Stimulated activated naive B cell treated with anti-CD40 and anti-IgM and Interleukin-4, amounts not matched to agents 10 μg/mL and 1 μg/mL and 100 μg/mL, for 72 hours (primary cell): Measurements from ENCODE around the gene PLXNA2.
A peak's percentile ranks its signal among the peaks of the same experiment; 100 is the strongest.

ENCODE experiments used
- ATAC-seq, 2 donors: fragments of 150-1000 bp; cut with Tn5 transposase; replicated peaks; 2 replicates each; pipeline ENCODE4 v1.10.0; 2021; ENCODE audit warnings: moderate library complexity in 1 of 2
- DNase-seq: peaks from one replicate; pipeline ENCODE4 v3.0.0; 2021
- H3K27ac Mint-ChIP-seq: one replicate; pipeline ENCODE4 v1.8.0; 2022; ENCODE audit warnings: mild to moderate bottlenecking, mixed read lengths
- H3K27me3 Mint-ChIP-seq, 2 donors: one replicate each; pipeline ENCODE4 v1.8.0; 2022; ENCODE audit warnings: mixed read lengths in 2 of 2
- H3K36me3 Mint-ChIP-seq, 2 donors: one replicate each; pipeline ENCODE4 v1.8.0; 2022; ENCODE audit warnings: mixed read lengths in 2 of 2, mild to moderate bottlenecking in 1 of 2
- H3K4me1 Mint-ChIP-seq, 2 donors: one replicate each; pipeline ENCODE4 v1.8.0; 2022; ENCODE audit warnings: mixed read lengths in 2 of 2, mild to moderate bottlenecking in 1 of 2
- H3K4me3 Mint-ChIP-seq, 2 donors: one replicate each; pipeline ENCODE4 v1.8.0; 2022; ENCODE audit warnings: mild to moderate bottlenecking in 2 of 2, mixed read lengths in 2 of 2, moderate library complexity in 1 of 2
- H3K9me3 Mint-ChIP-seq, 2 donors: one replicate each; pipeline ENCODE4 v1.8.0; 2022; ENCODE audit warnings: mixed read lengths in 2 of 2, mild to moderate bottlenecking in 1 of 2

PLXNA2 gene

DNA sequence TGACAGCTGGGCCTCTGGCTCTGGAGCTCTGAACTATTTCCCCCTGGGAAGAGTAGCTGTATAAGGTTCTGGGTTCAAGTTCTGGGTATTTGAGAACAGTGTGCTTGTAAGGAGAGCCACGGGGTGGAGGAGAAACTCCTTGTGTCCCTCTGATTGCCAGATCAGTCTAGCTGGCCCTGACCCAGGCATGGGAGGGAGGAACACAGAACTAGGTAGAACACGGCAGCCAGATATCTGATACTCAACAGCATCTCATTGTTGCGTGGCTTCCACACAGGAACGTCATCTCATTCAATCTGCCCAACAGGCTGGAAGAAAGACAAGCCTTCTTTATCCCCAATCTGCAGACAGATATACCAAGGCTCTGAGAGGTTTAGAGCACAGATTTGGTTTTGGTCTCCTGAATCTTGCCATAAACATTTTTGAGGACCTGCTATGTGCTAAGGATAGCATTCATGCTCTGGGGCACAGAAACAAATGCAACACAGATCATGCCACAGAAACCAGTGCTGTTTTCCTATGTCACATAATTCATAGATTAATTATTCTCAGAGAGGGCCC lies 83.8 kb downstream of the PLXNA2 start:
- no peak overlapping the region for H3K27ac Mint-ChIP-seq
- DNase-seq (no peak), ATAC-seq (no peak)
- peaks cover 25 to 29% of the 10 kb centered on the region in 2 donors for H3K27me3 Mint-ChIP-seq
- H3K9me3 Mint-ChIP-seq = no peaks in the 10 kb centered on the region
- H3K4me1 Mint-ChIP-seq = peaks cover 5 to 7% of the 10 kb centered on the region in 2 donors
- no peak overlapping the region for H3K4me3 Mint-ChIP-seq
- H3K36me3 Mint-ChIP-seq = no peaks in the 10 kb centered on the region

DNA sequence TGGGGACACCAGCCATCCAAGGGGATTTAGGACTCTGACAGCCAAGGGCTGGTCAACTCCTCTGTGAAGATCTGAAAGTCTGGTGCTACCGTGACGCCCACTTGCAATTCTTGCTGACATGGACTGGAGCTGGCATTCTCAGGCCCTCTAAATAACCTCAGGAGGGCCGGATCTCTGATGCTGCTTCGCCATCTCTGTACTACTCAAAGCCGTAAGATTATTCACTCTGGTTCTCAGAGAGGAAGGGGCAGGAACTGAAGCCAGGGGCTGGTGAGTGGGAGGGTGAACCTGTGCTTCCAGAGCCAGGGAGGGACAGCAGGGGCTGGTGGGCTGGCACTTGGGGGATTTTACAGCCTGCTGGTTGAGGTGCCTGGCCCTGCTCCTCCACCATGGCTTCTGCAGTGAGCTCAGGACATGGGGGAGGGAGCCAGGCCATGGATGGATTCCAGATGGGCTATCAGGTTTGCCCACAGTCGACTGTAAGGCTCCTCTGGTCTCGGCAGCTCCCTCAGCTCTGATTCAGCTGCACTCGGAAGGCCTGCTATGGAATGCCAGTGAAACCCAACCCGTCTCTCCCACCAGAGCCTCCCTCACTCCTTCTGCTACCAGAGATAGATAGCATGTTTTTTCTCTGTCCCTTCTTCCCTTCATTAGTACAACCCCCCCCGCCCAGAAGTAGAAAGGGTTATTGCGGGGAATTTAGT lies 84.5 kb downstream of the PLXNA2 start:
- DNase-seq (no peak), ATAC-seq (peak; percentile 29 to 45)
- Mint-ChIP-seq H3K9me3 (no peaks in the 10 kb centered on the region), H3K36me3 (no peaks in the 10 kb centered on the region), H3K4me1 (peaks cover 5 to 7% of the 10 kb centered on the region in 2 donors), H3K27ac (no peak overlapping the region), H3K4me3 (no peak overlapping the region), H3K27me3 (peaks cover 19 to 23% of the 10 kb centered on the region in 2 donors)

DNA sequence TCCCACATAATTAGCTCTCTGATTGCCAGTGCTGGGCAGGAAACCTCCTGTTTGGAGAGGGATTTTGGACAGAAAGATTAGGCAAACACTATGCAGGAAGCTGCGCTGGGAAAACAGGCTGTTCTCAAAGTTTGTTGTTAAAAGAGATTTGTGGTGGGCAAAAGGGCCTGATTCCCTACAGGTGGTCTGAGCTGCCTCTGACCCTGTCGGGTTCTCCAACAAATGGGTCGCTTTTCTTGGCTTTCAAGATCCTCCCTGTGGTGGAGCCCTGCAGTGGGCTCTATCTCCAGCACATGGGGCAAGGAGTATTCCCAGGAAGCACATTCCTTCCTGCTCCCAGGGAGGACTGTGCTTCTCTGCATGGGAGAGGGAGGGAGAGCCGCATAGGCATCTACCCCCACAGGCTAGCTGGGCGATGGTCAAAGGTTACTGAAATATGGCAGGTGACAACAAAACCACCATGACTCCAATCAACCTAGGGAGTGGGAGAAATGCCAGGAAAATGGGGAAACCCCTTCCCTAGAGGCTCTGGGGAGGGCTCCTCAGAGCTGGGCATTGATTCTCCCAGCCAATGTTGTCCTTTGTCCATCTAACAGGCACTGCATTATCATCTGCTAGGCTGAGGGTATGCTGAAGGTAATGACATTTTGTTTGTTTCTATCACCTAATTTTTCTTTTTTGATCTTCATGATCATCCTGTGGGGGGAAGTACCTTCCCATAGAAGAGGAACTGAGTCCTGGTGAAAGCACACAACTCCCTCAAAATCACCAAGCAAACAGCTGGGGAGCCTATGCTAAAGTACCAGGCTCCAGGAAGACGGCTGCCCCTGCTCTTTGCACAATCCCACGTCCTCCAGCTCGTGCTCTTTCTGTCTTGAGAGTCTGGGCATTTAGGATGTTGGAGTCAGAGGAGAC lies 85.3 kb downstream of the PLXNA2 start:
- Mint-ChIP-seq H3K9me3 (no peaks in the 10 kb centered on the region), H3K4me3 (no peak overlapping the region), H3K27ac (no peak overlapping the region), H3K27me3 (peaks cover 11 to 17% of the 10 kb centered on the region in 2 donors), H3K4me1 (peaks cover 5 to 7% of the 10 kb centered on the region in 2 donors), H3K36me3 (no peaks in the 10 kb centered on the region)
- DNase-seq (no peak), ATAC-seq (peak; percentile 68 to 81)

DNA sequence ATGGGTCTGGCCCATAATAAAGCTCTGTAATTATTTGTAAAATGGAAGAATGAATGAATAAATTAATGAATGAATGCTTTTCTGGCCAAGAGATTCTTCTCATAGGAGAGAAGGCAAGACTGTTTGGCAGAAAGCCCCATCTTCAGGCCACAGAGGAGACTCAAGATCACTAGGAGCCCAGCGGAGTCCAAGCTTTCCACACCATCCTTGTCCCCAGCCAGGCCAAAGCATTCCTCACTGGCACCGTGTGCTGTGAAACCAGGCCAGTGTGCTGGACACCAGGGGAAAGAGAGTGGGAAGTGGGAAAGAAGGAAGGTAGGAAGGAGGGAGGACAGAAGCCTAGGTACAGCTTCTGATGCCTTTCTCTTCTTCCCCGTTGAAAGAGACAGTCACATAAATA lies 86.4 kb downstream of the PLXNA2 start:
- H3K9me3 Mint-ChIP-seq = no peaks in the 10 kb centered on the region
- no peak overlapping the region for H3K4me3 Mint-ChIP-seq
- no peak for ATAC-seq
- H3K4me1 Mint-ChIP-seq = peaks cover 5 to 7% of the 10 kb centered on the region in 2 donors
- H3K27ac Mint-ChIP-seq = no peak overlapping the region
- no peak for DNase-seq
- H3K36me3 Mint-ChIP-seq = no peaks in the 10 kb centered on the region
- H3K27me3 Mint-ChIP-seq = peaks cover 3 to 7% of the 10 kb centered on the region in 2 donors

DNA sequence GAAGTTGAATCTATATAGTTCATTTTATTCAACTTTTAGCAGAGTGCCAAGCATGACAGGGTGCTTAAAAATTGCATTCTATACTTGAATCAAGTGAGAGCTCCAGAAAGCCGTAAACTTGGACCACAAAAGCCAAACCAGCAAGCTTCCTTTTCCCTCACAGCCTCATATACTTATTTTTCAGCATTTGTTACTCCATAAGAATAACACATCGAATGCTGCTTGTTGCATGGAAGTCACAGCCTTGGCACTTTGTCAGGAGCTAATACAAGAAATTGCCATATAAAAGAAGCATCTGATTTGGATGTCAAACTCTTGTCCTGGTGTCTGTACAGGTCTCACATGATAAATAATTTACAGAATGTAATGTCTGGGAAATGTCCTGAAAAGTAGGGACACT lies 87.4 kb downstream of the PLXNA2 start:
- DNase-seq (no peak), ATAC-seq (no peak)
- H3K4me3 Mint-ChIP-seq = no peak overlapping the region
- peaks cover 5 to 7% of the 10 kb centered on the region in 2 donors for H3K4me1 Mint-ChIP-seq
- H3K27ac Mint-ChIP-seq = no peak overlapping the region
- H3K36me3 Mint-ChIP-seq = no peaks in the 10 kb centered on the region
- peaks cover 0 to 5% of the 10 kb centered on the region in 2 donors for H3K27me3 Mint-ChIP-seq
- H3K9me3 Mint-ChIP-seq = no peaks in the 10 kb centered on the region

DNA sequence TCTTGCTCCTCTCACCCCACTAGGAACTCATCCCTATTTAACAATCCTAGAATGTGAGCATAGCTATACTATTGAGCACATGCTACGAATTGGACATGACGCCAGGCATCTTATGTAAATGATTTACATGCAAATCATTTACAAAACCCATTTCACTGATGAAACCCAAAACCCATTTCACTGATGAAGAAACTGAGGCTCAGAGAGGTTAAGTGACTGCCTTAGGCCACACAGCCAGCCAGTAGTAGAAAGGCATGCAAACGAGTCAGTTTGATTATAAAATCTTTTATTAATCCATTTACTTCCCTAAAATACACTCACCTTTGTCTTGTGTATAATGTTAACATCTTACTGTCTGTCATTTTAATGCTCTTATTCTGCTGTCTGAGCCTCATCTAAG lies 87.9 kb downstream of the PLXNA2 start:
- Mint-ChIP-seq H3K27ac (no peak overlapping the region), H3K4me1 (peaks cover 5 to 7% of the 10 kb centered on the region in 2 donors), H3K9me3 (no peaks in the 10 kb centered on the region), H3K27me3 (peaks cover 0 to 5% of the 10 kb centered on the region in 2 donors), H3K36me3 (no peaks in the 10 kb centered on the region), H3K4me3 (no peak overlapping the region)
- ATAC-seq (no peak), DNase-seq (no peak)

DNA sequence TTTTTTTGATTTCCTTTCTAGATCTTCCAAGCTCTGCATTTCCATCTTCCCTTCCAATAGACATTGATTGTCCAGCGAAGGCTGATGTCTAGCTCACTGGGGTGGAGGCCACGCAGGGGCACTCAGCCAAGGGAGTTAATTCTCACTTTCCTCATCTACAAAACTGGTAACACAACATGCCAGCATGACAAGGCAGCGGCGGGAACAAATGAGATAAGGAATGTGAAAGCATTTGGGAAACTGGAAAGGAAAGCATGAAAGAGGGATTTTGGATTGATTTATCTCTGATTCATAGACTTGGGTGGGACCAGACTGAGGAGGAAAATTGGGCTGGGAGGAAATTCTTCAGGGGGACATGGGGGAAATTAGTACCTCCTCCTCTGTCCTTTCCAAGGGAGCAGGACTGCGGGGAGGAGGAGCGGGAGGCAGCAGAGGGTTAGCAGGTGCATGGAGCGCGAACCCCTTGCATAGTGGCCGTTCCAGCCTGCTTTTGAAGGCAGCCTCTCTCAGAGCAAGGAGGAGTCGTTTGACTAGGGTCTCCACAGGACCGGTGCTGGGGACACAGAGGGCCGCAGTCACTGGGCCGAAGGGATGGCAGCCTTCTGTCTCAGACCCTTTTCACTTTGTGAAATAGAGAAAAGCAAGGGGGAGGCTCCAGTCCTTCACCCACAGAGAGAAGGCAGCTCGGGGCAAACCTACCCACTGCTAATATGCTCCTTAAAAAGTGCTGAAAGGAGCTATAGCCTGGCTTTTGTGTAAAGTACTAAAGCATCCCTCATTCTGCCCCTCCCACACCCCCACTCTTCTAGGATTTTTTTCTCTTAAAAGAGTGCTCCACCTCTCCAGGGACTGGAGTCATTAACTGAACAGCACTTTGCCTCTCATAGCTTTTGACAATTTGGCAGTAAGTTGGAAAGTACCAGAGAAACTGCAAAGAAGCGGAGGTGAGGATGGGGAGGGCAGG lies 89.2 kb downstream of the PLXNA2 start:
- no peak for ATAC-seq
- H3K27ac Mint-ChIP-seq = no peak overlapping the region
- H3K36me3 Mint-ChIP-seq = no peaks in the 10 kb centered on the region

DNA sequence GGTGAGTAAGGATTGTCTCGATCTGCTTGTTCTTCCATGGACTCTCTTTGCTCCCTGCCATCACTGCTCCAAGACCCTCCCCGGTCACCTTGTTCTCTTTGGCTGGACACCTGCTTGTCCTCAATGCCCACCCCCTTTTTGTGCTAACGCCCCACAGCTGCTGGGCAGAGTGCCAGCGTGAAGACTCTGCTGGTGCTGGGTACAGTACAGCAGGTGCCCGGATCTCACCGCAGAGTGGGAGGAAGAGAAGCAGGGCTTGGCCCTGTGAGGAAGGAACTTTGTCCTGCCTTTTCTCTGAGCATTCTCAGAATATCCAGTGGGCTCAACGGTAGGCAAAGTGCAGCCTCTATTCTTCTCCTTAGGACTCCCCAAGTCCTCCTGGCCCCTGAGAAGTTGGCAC lies 90.1 kb downstream of the PLXNA2 start:
- Mint-ChIP-seq H3K27ac (no peak overlapping the region), H3K9me3 (no peaks in the 10 kb centered on the region), H3K36me3 (no peaks in the 10 kb centered on the region), H3K4me1 (peaks cover 0 to under 1% of the 10 kb centered on the region in 2 donors), H3K27me3 (no peaks in the 10 kb centered on the region), H3K4me3 (no peak overlapping the region)
- no peak for ATAC-seq
- DNase-seq = no peak

More for the DNA sequence above, 89.2 kb downstream of the PLXNA2 start:
- Mint-ChIP-seq H3K4me1 (peaks cover 5 to 7% of the 10 kb centered on the region in 2 donors), H3K27me3 (peaks cover 0 to 5% of the 10 kb centered on the region in 2 donors), H3K4me3 (no peak overlapping the region), H3K9me3 (no peaks in the 10 kb centered on the region)
- DNase-seq = no peak

DNA sequence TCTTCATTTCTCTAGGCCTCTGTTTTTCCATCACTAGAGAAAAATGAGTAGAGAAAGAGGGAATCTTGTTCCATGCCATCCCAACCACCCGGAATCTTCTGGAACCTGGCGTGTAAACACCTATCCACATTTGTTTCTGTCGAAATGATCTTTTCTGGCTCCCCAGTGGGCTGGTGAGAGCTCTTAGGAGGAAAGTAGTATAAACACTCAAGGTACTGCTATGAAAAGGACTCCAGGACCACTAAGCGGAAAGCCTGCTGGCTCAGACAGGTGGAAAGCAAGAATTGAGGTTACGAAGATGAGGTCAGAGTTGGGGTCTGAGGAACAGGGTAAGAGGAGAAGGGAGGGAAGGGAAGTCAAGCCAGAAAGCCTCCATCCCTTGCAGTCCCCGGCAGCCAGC lies 90.8 kb downstream of the PLXNA2 start:
- Mint-ChIP-seq H3K27ac (no peak overlapping the region), H3K9me3 (no peaks in the 10 kb centered on the region), H3K36me3 (no peaks in the 10 kb centered on the region), H3K4me3 (no peak overlapping the region), H3K4me1 (no peaks in the 10 kb centered on the region), H3K27me3 (no peaks in the 10 kb centered on the region)
- no peak for ATAC-seq
- DNase-seq = no peak

DNA sequence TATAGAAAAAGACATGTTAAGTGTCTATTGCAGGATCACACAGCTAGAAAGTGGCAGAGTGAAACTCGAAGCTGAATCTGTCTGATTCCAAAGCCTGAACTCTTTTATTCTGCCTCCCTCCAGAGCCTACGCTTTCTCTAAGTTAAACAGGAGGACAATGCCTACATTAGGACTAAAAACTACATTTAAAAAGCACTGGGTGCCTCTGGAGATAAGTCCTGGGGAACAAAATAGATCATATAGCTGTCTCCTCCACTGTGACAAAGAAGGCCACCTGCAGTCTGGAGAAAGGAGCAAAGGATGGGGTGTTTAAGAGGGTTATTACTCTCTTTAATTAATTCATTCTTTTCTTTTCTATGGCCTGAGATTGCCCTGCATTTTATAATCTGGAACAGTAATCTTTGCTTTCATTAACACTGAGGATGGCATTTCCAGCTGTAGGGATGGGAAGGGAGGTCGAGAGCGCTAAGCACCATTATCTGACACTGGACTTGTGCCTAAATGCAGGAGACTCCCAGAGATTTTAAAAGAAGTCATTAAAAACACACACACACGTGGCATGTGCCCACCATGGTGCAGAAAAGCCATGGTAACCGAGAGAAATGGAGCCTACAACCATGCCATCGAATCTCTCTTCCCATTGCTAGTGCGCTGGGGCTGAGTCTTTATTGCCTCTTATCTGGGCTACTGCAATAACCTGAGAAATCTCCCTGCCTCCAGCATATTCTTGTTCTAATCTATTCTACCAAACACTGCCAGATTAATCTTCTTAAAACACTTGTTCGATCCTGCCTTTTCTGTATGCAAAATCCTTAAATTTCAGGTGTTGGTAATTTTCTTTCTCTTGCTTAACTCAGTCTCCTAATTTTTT lies 92.2 kb downstream of the PLXNA2 start:
- Mint-ChIP-seq H3K36me3 (no peaks in the 10 kb centered on the region), H3K9me3 (no peaks in the 10 kb centered on the region), H3K27ac (no peak overlapping the region), H3K4me1 (no peaks in the 10 kb centered on the region), H3K27me3 (no peaks in the 10 kb centered on the region), H3K4me3 (no peak overlapping the region)
- ATAC-seq (no peak), DNase-seq (no peak)

DNA sequence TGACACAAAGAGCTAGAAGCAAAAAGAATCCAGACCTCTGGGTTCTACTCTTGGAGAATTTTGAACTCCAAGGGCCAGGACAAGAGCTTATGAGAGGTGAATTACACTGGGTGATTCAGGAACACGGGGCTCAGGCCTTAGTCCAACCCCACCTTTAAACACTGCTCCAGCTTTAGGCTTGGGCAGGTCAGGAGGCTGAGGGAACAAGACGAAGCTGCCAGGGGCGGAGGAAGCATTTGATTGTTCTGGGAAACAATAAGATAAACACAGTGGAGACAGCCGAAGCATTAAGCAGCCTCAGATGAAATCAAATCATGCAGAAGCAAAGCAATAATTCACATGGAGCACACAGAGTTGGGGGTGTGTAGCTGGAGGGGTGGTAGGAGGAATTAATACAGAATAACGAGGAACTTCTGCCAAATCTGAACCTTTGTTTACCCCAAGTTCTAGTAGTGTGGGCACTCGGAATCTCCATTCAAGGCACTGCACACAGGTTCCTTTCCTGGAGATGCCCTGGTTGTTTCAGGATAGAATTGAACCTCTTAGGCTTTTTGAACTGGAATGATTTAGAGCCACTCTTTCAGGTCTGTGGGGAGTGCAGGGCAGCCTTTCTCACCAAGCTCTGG lies 93.2 kb downstream of the PLXNA2 start:
- Mint-ChIP-seq H3K27ac (no peak overlapping the region), H3K4me1 (no peaks in the 10 kb centered on the region), H3K4me3 (no peak overlapping the region), H3K9me3 (no peaks in the 10 kb centered on the region), H3K27me3 (no peaks in the 10 kb centered on the region), H3K36me3 (no peaks in the 10 kb centered on the region)
- ATAC-seq (no peak), DNase-seq (no peak)

DNA sequence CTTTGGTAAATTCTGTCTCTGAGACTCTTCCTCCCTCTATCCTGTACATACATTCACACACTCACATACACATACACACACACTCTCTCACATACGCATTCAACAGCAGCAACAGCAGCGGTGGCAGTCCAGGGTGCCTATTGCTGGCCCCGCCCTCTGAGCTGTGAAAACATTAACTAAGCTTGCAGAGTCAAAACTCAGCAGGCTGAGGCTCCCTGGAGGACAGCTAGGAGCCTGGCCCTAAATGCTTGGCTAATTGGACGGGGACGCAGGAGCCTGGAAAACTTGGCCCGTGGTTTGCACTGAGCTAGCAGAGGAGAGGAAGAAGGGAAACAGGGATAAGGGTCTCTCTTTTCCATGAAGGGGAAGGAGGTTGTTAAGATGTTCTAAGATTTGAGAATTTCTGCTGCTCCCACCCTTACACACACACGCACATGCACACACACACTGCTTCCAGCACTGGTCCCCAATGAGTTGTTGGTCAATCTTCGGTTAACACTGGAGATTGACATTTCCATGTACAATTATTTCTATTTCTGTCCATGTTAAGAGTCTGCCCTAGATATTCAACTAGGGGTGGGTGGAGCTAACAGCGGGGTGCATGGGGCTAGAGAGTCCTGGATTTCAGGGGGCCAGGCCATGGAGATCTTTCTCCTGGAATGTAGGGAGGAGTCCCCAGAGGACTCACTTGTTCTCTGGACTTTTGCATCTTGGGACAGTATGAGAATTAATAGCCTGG lies 94.2 kb downstream of the PLXNA2 start:
- ATAC-seq (no peak), DNase-seq (no peak)
- no peaks in the 10 kb centered on the region for H3K36me3 Mint-ChIP-seq
- no peaks in the 10 kb centered on the region for H3K27me3 Mint-ChIP-seq
- H3K27ac Mint-ChIP-seq = no peak overlapping the region
- no peak overlapping the region for H3K4me3 Mint-ChIP-seq
- no peaks in the 10 kb centered on the region for H3K9me3 Mint-ChIP-seq
- H3K4me1 Mint-ChIP-seq = no peaks in the 10 kb centered on the region
